H1 (cell line): Measurements from ENCODE around the gene ARL9. TPM values are rescaled to one million over a fixed set of nuclear protein-coding genes. Genes with fewer than 3 reads are reported as not detected.

ENCODE experiments used
- CTCF ChIA-PET: fragments of 300-600 bp; sonication (Branson Sonifier 250); formaldehyde crosslinking; loops from one replicate; lab custom pipeline; 2021; ENCODE audit not compliant: partially characterized antibody; lab: Charles Lee
- POLR2A ChIA-PET: fragments of 300-600 bp; sonication (Branson Sonifier 250); formaldehyde crosslinking; loops from one replicate; lab custom pipeline; 2021; ENCODE audit warnings: inconsistent platforms; ENCODE audit not compliant: partially characterized antibody; lab: Charles Lee
- DNase-seq, 2 experiments: peaks; one replicate each; pipeline versions ENCODE4 v3.0.0 to v3.0.0-alpha.2; 2010 to 2022; ENCODE audit warnings: low spot score in 2 of 2, low read depth in 1 of 2, mixed read lengths in 1 of 2
- FAIRE-seq: peaks from 2 replicates; lab custom pipeline; 2011; peaks lifted over from hg19 to GRCh38; lab: Jason Lieb, UNC
- H2AFZ ChIP-seq: 2 replicates; pipeline ENCODE4 v1.8.1; 2012; ENCODE audit warnings: low read length, inconsistent platforms
- H2AK5ac ChIP-seq: 2 replicates; pipeline ENCODE4 v1.6.1; 2013; ENCODE audit warnings: low read depth, low read length
- H2BK120ac ChIP-seq: replicated peaks from 2 replicates; pipeline ENCODE3; 2013; ENCODE audit warnings: low read depth, low read length, inconsistent platforms
- H2BK12ac ChIP-seq: 2 replicates; pipeline ENCODE4 v1.6.1; 2013; ENCODE audit warnings: low read depth, low read length
- H2BK15ac ChIP-seq: 2 replicates; pipeline ENCODE4 v1.6.1; 2013; ENCODE audit warnings: low read length
- H2BK20ac ChIP-seq: 2 replicates; pipeline ENCODE4 v1.6.1; 2013; ENCODE audit warnings: low read length
- H2BK5ac ChIP-seq: 2 replicates; pipeline ENCODE4 v1.6.1; 2013; ENCODE audit warnings: low read depth, low read length
- H3K14ac ChIP-seq: 2 replicates; pipeline ENCODE4 v1.6.1; 2013; ENCODE audit warnings: inconsistent platforms; ENCODE audit not compliant: insufficient read length
- H3K18ac ChIP-seq: 2 replicates; pipeline ENCODE4 v1.6.1; 2013; ENCODE audit warnings: low read length; ENCODE audit errors: extremely low read depth
- H3K23ac ChIP-seq: 2 replicates; pipeline ENCODE4 v1.6.1; 2013; ENCODE audit warnings: inconsistent platforms; ENCODE audit not compliant: insufficient read length
- H3K23me2 ChIP-seq: 2 replicates; pipeline ENCODE4 v1.6.1; 2013; ENCODE audit warnings: low read depth, low read length
- H3K27ac ChIP-seq: 2 replicates; pipeline ENCODE4 v1.6.1; 2011; ENCODE audit warnings: low read depth, low read length, inconsistent platforms
- H3K27me3 ChIP-seq, 4 experiments: replicated peaks in 1 of 4; 1 replicate in 1 of 4; 2 replicates in 3 of 4; pipeline versions ENCODE4 v1.6.1 to v1.8.1; 2011 to 2013; ENCODE audit warnings: low read length in 3 of 4, mild to moderate bottlenecking in 3 of 4, inconsistent platforms in 2 of 4, mixed read lengths in 2 of 4, moderate library complexity in 1 of 4; ENCODE audit not compliant: control insufficient read depth in 3 of 4, insufficient read depth in 3 of 4; ENCODE audit errors: extremely low read depth in 1 of 4
- H3K36me3 ChIP-seq, 4 experiments: 2 replicates each; pipeline versions ENCODE4 v1.6.1 to v1.8.1; 2011 to 2013; ENCODE audit warnings: mild to moderate bottlenecking in 4 of 4, low read length in 3 of 4, moderate library complexity in 2 of 4, control low read depth in 1 of 4, inconsistent platforms in 1 of 4; ENCODE audit not compliant: insufficient read depth in 4 of 4, control insufficient read depth in 2 of 4
- H3K4ac ChIP-seq: replicated peaks from 2 replicates; pipeline ENCODE3; 2013; ENCODE audit warnings: low read length, low read depth, mixed read lengths, inconsistent platforms; ENCODE audit not compliant: insufficient read length
- H3K4me1 ChIP-seq, 4 experiments: replicated peaks in 1 of 4; 1 replicate in 1 of 4; 2 replicates in 3 of 4; pipeline versions ENCODE4 v1.6.1 to v1.8.1; 2011 to 2013; ENCODE audit warnings: low read length in 3 of 4, inconsistent platforms in 2 of 4, mixed read lengths in 1 of 4; ENCODE audit not compliant: insufficient read depth in 4 of 4, control insufficient read depth in 3 of 4
- H3K4me2 ChIP-seq, 2 experiments: 2 replicates each; pipeline versions ENCODE4 v1.6.1 to v1.8.1; 2011 to 2013; ENCODE audit warnings: low read depth in 2 of 2, low read length in 2 of 2, control low read depth in 1 of 2, inconsistent platforms in 1 of 2, mild to moderate bottlenecking in 1 of 2; ENCODE audit not compliant: insufficient read depth in 1 of 2
- H3K4me3 ChIP-seq, 4 experiments: fragments of 200-600, 300-600 bp in 1 of 4; sonication (generic), shearing (Covaris generic), sonication (Bioruptor Twin) in 1 of 4; 2 replicates each; pipeline versions ENCODE4 v1.5.1 to v1.8.1; 2011 to 2016; ENCODE audit warnings: low read length in 4 of 4, low read depth in 3 of 4, control low read depth in 2 of 4, inconsistent platforms in 2 of 4, mild to moderate bottlenecking in 2 of 4, mixed read lengths in 1 of 4, moderate library complexity in 1 of 4; ENCODE audit not compliant: insufficient read depth in 2 of 4; ENCODE audit errors: extremely low read depth in 1 of 4
- H3K56ac ChIP-seq: replicated peaks from 2 replicates; pipeline ENCODE3; 2013; ENCODE audit warnings: low read depth, mild to moderate bottlenecking, mixed read lengths, low read length, inconsistent platforms; ENCODE audit not compliant: insufficient read length
- H3K79me1 ChIP-seq: 2 replicates; pipeline ENCODE4 v1.6.1; 2013; ENCODE audit warnings: low read depth, low read length, control low read depth
- H3K79me2 ChIP-seq, 2 experiments: 2 replicates each; pipeline versions ENCODE4 v1.6.1 to v1.8.1; 2012 to 2013; ENCODE audit warnings: low read length in 2 of 2, mild to moderate bottlenecking in 2 of 2, inconsistent platforms in 1 of 2; ENCODE audit not compliant: insufficient read depth in 2 of 2, control insufficient read depth in 1 of 2
- H3K9ac ChIP-seq, 4 experiments: replicated peaks in 1 of 4; 1 replicate in 1 of 4; 2 replicates in 3 of 4; pipeline versions ENCODE4 v1.6.1 to v1.8.1; 2011 to 2013; ENCODE audit warnings: low read depth in 3 of 4, low read length in 3 of 4, control low read depth in 2 of 4, mild to moderate bottlenecking in 2 of 4, moderate library complexity in 2 of 4, inconsistent platforms in 1 of 4; ENCODE audit errors: extremely low read depth in 1 of 4
- H3K9me3 ChIP-seq, 2 experiments: 2 replicates each; pipeline versions ENCODE4 v1.6.1 to v1.8.1; 2012 to 2013; ENCODE audit warnings: mild to moderate bottlenecking in 2 of 2, moderate library complexity in 2 of 2, control low read depth in 1 of 2, inconsistent platforms in 1 of 2, low read depth in 1 of 2, low read length in 1 of 2, mixed read lengths in 1 of 2; ENCODE audit not compliant: insufficient read depth in 2 of 2
- H4K20me1 ChIP-seq, 2 experiments: replicated peaks in 1 of 2; 2 replicates each; pipeline versions ENCODE3 to v1.8.1; 2011 to 2013; ENCODE audit warnings: inconsistent platforms in 2 of 2, low read length in 2 of 2, mild to moderate bottlenecking in 1 of 2; ENCODE audit not compliant: insufficient read depth in 2 of 2, control insufficient read depth in 1 of 2
- H4K5ac ChIP-seq: 2 replicates; pipeline ENCODE4 v1.6.1; 2013; ENCODE audit warnings: low read length, low read depth, mixed read lengths, inconsistent platforms; ENCODE audit not compliant: insufficient read length
- H4K8ac ChIP-seq: 2 replicates; pipeline ENCODE4 v1.8.0; 2013; ENCODE audit warnings: mild to moderate bottlenecking, moderate library complexity, low read length, inconsistent platforms; ENCODE audit not compliant: insufficient read depth; ENCODE audit errors: extremely low read depth
- H4K91ac ChIP-seq: replicated peaks from 2 replicates; pipeline ENCODE3; 2013; ENCODE audit warnings: low read length, mixed read lengths, inconsistent platforms; ENCODE audit not compliant: insufficient read length
- EGR1 ChIP-seq: IDR thresholded peaks from 2 replicates; pipeline ENCODE4 v1.6.1; 2011; ENCODE audit warnings: low read depth, low read length, borderline replicate concordance
- EP300 ChIP-seq, 2 experiments: IDR thresholded peaks; 1 replicate in 1 of 2; 2 replicates in 1 of 2; pipeline ENCODE4 v1.6.1; 2011 to 2012; ENCODE audit warnings: low read depth in 2 of 2, low read length in 2 of 2, mild to moderate bottlenecking in 2 of 2, borderline replicate concordance in 1 of 2, inconsistent platforms in 1 of 2, moderate library complexity in 1 of 2
- RAD21 ChIP-seq, 2 experiments: IDR thresholded peaks in 1 of 2; conservative IDR thresholded peaks in 1 of 2; 2 replicates each; pipeline ENCODE4 v1.6.1; 2011; ENCODE audit warnings: low read depth in 2 of 2, low read length in 2 of 2, improper control_type of control experiment in 1 of 2, inconsistent platforms in 1 of 2, mild to moderate bottlenecking in 1 of 2, moderate library complexity in 1 of 2
- SP2 ChIP-seq: IDR thresholded peaks from 2 replicates; pipeline ENCODE4 v1.6.1; 2012; ENCODE audit warnings: mild to moderate bottlenecking, low read length, inconsistent platforms
- WGBS, 2 experiments: shearing (Covaris generic) in 1 of 2; methylation state at CpG; one replicate each; pipeline versions ENCODE4 v1.1.6 to v1.1.7; 2013 to 2015; ENCODE audit warnings: low lambda C conversion rate in 2 of 2, mixed read lengths in 2 of 2, inconsistent platforms in 1 of 2, low coverage in 1 of 2, missing lambda C conversion rate in 1 of 2; ENCODE audit not compliant: insufficient replicate concordance in 2 of 2, insufficient coverage in 1 of 2, insufficient read length in 1 of 2; ENCODE audit errors: extremely low coverage in 1 of 2, missing lambda C conversion rate in 1 of 2; 5-methylcytosine and 5-hydroxymethylcytosine counted together
- polyA plus RNA-seq, 7 experiments: library from polyadenylated mRNA; depleted of rRNA in 3 of 7; stranded (reverse) in 5 of 7; unstranded in 2 of 7; fragments of >200 nt in 5 of 7; fragments of 200-250 nt in 2 of 7; gene quantifications; 1 replicate in 5 of 7; 2 replicates in 1 of 7; 4 replicates in 1 of 7; pipeline versions ENCODE4 v1.2.1 to v1.2.3, GENCODE V29; 2011 to 2013; ENCODE audit warnings: missing spikeins in 2 of 7, mixed read lengths in 2 of 7
- total RNA-seq: library from RNA; stranded (reverse); fragmentation: NEBNext Ultra II Directional; extraction: Animal tissue kit (Norgen Biotek cat#: 25700); gene quantifications from 2 replicates; pipeline ENCODE4 v1.2.1, GENCODE V29; 2021
- TF ChIP-seq, protein P1 (sequence below), 3 experiments: IDR thresholded peaks; 1 replicate in 2 of 3; 2 replicates in 1 of 3; pipeline versions ENCODE4 v1.5.1 to v1.6.1; 2011; ENCODE audit warnings: low read length in 3 of 3, mild to moderate bottlenecking in 3 of 3, inconsistent platforms in 2 of 3, low read depth in 1 of 3, moderate library complexity in 1 of 3; ENCODE audit not compliant: insufficient read depth in 1 of 3; ENCODE audit errors: control extremely low read depth in 1 of 3
- TF ChIP-seq, protein P2 (sequence below): IDR thresholded peaks from 2 replicates; pipeline ENCODE4 v1.6.1; 2011; ENCODE audit warnings: low read length, improper control_type of control experiment

The ARL9 gene
- total and polyA plus RNA-seq, 2 of the 8 experiments (the other 6 are each of a cell fraction or from before 2014, with no cell fraction given) = 0.60 to 0.76 TPM

DNA sequence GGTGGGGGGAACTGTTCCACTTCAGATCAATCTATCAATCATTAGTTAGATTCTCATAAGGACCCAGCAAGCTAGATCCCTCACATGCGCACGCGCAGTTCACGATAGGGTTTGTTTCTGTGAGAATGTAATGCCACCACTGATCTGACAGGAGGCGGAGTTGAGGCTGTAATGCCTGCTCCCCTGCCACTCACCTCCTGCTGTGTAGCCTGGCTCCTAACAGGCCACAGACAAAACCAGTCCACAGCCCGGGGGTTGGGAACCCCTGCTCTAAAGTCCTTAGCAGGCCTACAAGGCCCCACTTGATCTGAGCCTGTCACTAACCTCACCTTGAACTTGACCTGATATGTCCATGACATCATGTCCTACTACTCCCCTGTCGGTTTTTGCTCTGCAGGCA is 30.3 kb downstream of the ARL9 start:
- CTCF ChIA-PET = interaction anchor here (0.5 to 1.1 kb wide), 4 partner anchors 8 to 323 kb away, joined by 3 to 9 read pairs (median 3); no protein-coding TSS in a partner anchor
- Histone ChIP-seq H3K4ac (no peak overlapping the region), H3K9ac (no peak overlapping the region), H3K4me1 (no peaks in the 10 kb centered on the region; a peak in 2 of 7 replicates), H2BK5ac (no peak overlapping the region), H3K23me2 (peaks cover 2% of the 10 kb centered on the region; the same call in 1 of the 2 replicates), H2BK20ac (no peak overlapping the region), H3K18ac (no peak overlapping the region), H2AK5ac (no peak overlapping the region), H3K79me2 (no peaks in the 10 kb centered on the region), H3K4me2 (no peak overlapping the region), H2BK15ac (no peak overlapping the region), H2BK12ac (no peak overlapping the region), H3K36me3 (no peaks in the 10 kb centered on the region), H2AFZ (no peak overlapping the region), H4K8ac (no peak overlapping the region), H3K14ac (no peak overlapping the region), H3K9me3 (no peaks in the 10 kb centered on the region), H3K27ac (no peak overlapping the region), H3K4me3 (no peak overlapping the region), H3K56ac (no peak overlapping the region), H2BK120ac (no peak overlapping the region), H4K91ac (no peak overlapping the region), H4K20me1 (no peaks in the 10 kb centered on the region), H3K23ac (no peak overlapping the region), H3K27me3 (peaks cover 15 to 23% (median 18%) of the 10 kb centered on the region in 4 experiments), H4K5ac (no peak overlapping the region), H3K79me1 (no peaks in the 10 kb centered on the region)
- DNase-seq (peak in 1 of 2 experiments; percentile 52), FAIRE-seq (no peak)
- 87% methylated on average over 7 of the region's 7 CpGs; no CpG with 5 or more reads in 1 of the 2 experiments for WGBS, 2 experiments
- TF ChIP-seq EGR1 (no peak), SP2 (no peak), RAD21 (IDR thresholded peaks at IDR 0.05 in 1 of 2, conservative IDR thresholded peaks at IDR 0.05 in 1 of 2; ENCODE audit: low read depth in 2 of 2, low read length in 2 of 2) (peak in 1 of 2 experiments; percentile 36; a peak in 2 of 4 replicates), EP300 (IDR thresholded peaks at IDR 0.05; ENCODE audit: borderline replicate concordance in 1 of 2, low read depth in 2 of 2, low read length in 2 of 2) (no peak)
- TF ChIP-seq, protein P1, sequence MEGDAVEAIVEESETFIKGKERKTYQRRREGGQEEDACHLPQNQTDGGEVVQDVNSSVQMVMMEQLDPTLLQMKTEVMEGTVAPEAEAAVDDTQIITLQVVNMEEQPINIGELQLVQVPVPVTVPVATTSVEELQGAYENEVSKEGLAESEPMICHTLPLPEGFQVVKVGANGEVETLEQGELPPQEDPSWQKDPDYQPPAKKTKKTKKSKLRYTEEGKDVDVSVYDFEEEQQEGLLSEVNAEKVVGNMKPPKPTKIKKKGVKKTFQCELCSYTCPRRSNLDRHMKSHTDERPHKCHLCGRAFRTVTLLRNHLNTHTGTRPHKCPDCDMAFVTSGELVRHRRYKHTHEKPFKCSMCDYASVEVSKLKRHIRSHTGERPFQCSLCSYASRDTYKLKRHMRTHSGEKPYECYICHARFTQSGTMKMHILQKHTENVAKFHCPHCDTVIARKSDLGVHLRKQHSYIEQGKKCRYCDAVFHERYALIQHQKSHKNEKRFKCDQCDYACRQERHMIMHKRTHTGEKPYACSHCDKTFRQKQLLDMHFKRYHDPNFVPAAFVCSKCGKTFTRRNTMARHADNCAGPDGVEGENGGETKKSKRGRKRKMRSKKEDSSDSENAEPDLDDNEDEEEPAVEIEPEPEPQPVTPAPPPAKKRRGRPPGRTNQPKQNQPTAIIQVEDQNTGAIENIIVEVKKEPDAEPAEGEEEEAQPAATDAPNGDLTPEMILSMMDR (IDR thresholded peaks at IDR 0.05; ENCODE audit: control extremely low read depth in 1 of 3, insufficient read depth in 1 of 3, low read depth in 1 of 3, low read length in 3 of 3) = peak in 2 of 3 experiments; percentile 36 to 40; a peak in 2 of 4 replicates
- TF ChIP-seq, protein P2, sequence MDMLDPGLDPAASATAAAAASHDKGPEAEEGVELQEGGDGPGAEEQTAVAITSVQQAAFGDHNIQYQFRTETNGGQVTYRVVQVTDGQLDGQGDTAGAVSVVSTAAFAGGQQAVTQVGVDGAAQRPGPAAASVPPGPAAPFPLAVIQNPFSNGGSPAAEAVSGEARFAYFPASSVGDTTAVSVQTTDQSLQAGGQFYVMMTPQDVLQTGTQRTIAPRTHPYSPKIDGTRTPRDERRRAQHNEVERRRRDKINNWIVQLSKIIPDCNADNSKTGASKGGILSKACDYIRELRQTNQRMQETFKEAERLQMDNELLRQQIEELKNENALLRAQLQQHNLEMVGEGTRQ = no peak
- POLR2A ChIA-PET = no interaction called here
